GM21367 (cell line): Measurements from ENCODE around the gene HTRA1.

Experiments
- ATAC-seq: cut with Tn5 transposase; IDR thresholded peaks from one replicate; pipeline ENCODE4 v1.9.1; 2021; ENCODE audit not compliant: unreplicated experiment

Gene HTRA1

GRCh38 chr10:122461367-122461728, at the start of gene HTRA1:
HTRA1 (plus strand) TSS chr10:122461553; CDS start chr10:122461653, 100 bp downstream.
- no peak for ATAC-seq

- ATAC-seq, result no peak
These were observed 48.0 kb upstream of the HTRA1 start for GRCh38 chr10:122413327-122413726.

GRCh38 chr10:122417667-122418066, 43.7 kb upstream of the HTRA1 start:
- ATAC-seq, result no peak

DNA sequence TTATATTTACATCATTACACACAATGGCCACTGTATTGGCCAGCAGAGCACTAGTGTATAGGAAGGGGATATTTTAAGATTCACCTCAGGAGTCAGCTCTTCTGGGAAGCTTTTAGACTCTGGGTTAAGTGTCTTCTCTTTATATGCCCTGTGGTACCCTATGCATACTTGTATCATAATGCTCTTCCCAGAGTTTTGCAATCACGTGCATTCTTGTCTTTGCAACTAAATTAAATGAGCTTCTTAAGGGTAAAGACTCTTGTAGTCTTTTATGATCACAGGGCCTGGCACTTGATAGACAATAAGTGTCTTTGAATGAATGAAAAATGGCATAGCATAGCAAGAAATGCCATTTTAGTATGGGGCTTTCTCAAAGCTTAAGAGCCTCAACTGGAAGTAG, 42.3 kb upstream of the HTRA1 start:
- ATAC-seq, result no peak

GRCh38 chr10:122419876-122420623, 41.3 kb upstream of the HTRA1 start:
- no peak for ATAC-seq

- no peak for ATAC-seq
These were observed 40.7 kb upstream of the HTRA1 start for GRCh38 chr10:122420624-122421007.

- no peak for ATAC-seq
These were observed 40.2 kb upstream of the HTRA1 start for GRCh38 chr10:122421054-122421625.

- ATAC-seq, result no peak
These were observed 39.6 kb upstream of the HTRA1 start for GRCh38 chr10:122421742-122422141.

- no peak for ATAC-seq
These were observed 38.9 kb upstream of the HTRA1 start for GRCh38 chr10:122422266-122422989.

DNA sequence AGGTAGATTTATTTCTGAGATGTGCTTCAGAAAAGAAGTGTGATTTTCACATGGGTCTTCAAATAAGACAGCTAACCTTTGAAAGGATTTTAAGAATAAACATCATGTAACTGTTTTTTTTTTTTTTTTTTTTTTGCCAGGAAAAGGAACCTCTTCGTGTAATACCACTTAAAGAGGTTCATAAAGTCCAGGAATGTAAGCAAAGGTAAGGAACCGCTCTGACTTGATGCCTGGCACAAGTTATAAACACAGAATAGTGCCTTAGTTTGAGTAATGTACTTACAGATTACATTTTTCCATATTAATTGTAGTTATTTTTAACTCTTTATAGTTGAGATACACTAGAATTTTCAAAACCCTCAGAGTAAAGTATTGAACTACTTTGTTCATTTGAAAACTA, 37.3 kb upstream of the HTRA1 start:
- no peak for ATAC-seq

DNA sequence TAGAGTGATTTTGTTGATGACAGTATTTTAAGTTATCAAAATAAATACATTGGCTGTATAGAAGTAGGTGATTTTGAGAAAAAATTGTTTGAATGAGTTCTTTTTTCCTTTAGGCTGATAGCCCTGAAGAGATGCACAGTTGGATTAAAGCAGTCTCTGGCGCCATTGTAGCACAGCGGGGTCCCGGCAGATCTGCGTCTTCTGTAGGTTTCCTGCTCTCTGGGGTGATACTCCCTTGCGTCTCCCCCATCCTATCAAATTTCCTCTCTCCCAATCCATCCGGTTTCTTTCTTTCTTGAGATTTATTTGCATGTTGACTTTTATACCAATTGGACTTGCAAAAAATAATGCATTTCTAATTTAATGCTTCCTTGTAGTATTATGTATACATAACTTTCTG, 34.5 kb upstream of the HTRA1 start:
- no peak for ATAC-seq

GRCh38 chr10:122427280-122427679, 34.1 kb upstream of the HTRA1 start:
- ATAC-seq, result no peak

DNA sequence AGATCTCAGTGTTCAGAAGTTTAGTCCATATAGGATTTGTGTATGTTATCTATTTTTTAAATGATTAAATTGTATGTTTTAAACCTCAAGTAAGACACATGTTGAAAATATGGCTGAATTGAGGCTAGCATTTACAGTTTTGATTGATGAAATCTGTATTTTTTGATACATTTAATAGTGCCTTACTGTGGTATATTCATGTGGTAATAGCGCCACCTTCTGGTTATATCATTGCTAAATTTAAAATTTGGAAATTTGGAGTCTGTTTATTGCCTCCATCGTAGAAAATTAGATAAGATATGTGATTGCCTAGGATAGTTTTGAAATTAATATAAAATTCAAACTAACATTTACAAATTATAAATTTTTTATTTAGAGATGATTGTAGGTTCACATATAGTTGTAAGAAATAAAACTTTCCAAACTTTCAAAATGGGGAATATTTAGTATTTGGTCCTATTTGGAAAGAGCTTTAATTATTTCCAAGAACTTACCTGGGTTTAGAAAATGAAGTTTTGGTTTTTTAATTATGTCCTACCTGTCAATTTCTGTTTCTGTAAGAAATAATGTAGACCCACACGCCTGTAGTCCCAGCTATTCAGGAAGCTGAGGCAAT, 26.0 kb upstream of the HTRA1 start:
- no peak for ATAC-seq

GRCh38 chr10:122441961-122442360, 19.4 kb upstream of the HTRA1 start:
- ATAC-seq, result no peak

- no peak for ATAC-seq
These were observed 15.9 kb upstream of the HTRA1 start for GRCh38 chr10:122445469-122445868.

GRCh38 chr10:122445904-122446303, 15.4 kb upstream of the HTRA1 start:
- no peak for ATAC-seq

GRCh38 chr10:122446668-122447423, 14.5 kb upstream of the HTRA1 start:
- ATAC-seq, result no peak

GRCh38 chr10:122448600-122448999, 12.8 kb upstream of the HTRA1 start:
- ATAC-seq, result no peak

DNA sequence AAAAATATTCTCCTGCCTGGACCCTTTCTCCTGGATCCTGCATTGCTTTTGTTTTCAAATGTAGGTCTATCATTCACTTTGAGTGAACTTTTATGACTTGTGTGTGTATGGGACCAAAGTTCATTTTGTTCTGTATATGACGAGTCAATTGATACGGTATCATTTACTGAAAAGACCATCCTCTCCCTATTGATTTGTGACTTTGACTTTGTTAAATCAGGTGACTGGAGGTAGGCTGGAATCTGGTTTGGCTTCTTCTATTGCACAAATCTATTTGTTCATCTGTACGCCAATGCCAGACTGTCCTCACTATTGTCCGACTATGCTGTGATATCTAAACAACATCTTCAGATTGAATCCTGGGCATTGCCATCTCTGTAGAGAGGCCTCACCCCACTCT, 12.2 kb upstream of the HTRA1 start:
- ATAC-seq, result no peak

DNA sequence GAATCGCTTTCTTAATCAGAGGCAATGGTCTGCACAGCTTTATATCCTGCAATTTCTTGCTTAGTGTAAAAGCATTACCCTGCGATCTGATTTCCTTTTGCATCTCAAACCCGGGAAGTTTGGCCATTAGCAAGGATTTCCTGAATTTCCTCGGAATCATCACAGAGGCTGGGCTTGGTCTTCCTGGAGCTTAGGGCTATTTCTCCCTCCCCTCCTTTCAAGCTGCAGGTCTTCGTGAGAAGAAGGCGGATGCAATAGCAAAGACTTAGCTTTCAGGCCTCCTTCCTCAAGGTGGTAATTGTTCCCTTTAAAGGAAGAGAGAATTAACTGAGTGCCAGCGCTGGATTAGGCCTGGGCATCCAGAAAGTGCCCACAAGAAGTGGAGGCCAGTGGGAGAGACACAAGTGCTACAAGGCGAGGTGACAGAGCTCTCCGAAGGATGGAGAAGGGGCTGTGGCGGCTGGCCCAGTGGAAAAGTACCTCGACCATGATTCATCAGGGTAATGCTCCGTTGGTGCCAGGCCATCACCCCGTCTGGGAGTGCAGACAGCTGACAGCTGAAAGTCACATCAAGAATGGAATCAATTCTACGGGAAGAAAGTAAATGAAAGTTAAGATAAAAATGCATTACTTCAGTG, 10.9 kb upstream of the HTRA1 start:
- no peak for ATAC-seq

GRCh38 chr10:122454071-122454470, 7.3 kb upstream of the HTRA1 start:
- ATAC-seq, result no peak
